BLaER1 treated with 17β-estradiol and CSF1 and Interleukin-3, amounts not matched to agents 10 nM and 100 nM (cell line): Measurements from ENCODE around the gene ERAL1.
"Not testable (repeated sequence)": the region's sequence is repeated elsewhere in the genome, so short reads cannot be mapped to it uniquely, and the experiment has no call there.

Experiments used
- H3K27ac ChIP-seq, 11 experiments: shearing (Covaris generic); formaldehyde crosslinking; 2 replicates each; pipeline ENCODE4 v1.8.1; 2022
- H3K27me3 ChIP-seq, 11 experiments: shearing (Covaris generic); formaldehyde crosslinking; 2 replicates each; pipeline ENCODE4 v1.8.1; 2022
- H3K36me3 ChIP-seq, 11 experiments: shearing (Covaris generic); formaldehyde crosslinking; 2 replicates each; pipeline ENCODE4 v1.8.1; 2022
- H3K4me1 ChIP-seq, 10 experiments: shearing (Covaris generic); formaldehyde crosslinking; 2 replicates each; pipeline ENCODE4 v1.8.1; 2022
- H3K4me2 ChIP-seq, 11 experiments: shearing (Covaris generic); formaldehyde crosslinking; 2 replicates each; pipeline ENCODE4 v1.8.1; 2022
- H3K4me3 ChIP-seq, 10 experiments: shearing (Covaris generic); formaldehyde crosslinking; 2 replicates each; pipeline ENCODE4 v1.8.1; 2022
- H3K9ac ChIP-seq, 11 experiments: shearing (Covaris generic); formaldehyde crosslinking; 2 replicates each; pipeline ENCODE4 v1.8.1; 2022
- H3K9me3 ChIP-seq, 11 experiments: shearing (Covaris generic); formaldehyde crosslinking; replicated peaks in 1 of 11; 2 replicates each; pipeline ENCODE4 v1.8.1; 2022
- H4K20me1 ChIP-seq, 11 experiments: shearing (Covaris generic); formaldehyde crosslinking; 2 replicates each; pipeline ENCODE4 v1.8.1; 2022
- Cebpa-rat ChIP-seq, 11 experiments: shearing (Covaris generic); IDR thresholded peaks; 2 replicates each; pipeline ENCODE4 v1.8.1; 2022

The ERAL1 gene

GRCh38 chr17:28887871-28888471, 33.2 kb downstream of the ERAL1 start:
- Histone ChIP-seq H3K9ac (0 out of 22 replicates have a peak overlapping the region, but pooled peaks of 3 of the 11 experiments have one; percentile 8 to 22 (median 9)), H3K27me3 (no peaks in the 10 kb centered on the region), H3K4me2 (peak overlapping the region in 9 of 11 experiments; percentile 12 to 98 (median 92); a peak in 16 of 22 replicates), H3K4me3 (no peak overlapping the region), H3K27ac (no peak overlapping the region), H3K36me3 (peaks cover 12 to 55% (median 38%) of the 10 kb centered on the region in 11 experiments), H3K4me1 (peaks cover 51 to 97% (median 82%) of the 10 kb centered on the region in 10 experiments), H3K9me3 (no peaks in the 10 kb centered on the region; a peak in 1 of 22 replicates), H4K20me1 (peaks cover 0 to 77% (median 26%) of the 10 kb centered on the region in 11 experiments; a peak in 12 of 22 replicates)
- no peak for TF ChIP-seq Cebpa-rat (IDR thresholded peaks at IDR 0.05)

- Histone ChIP-seq H3K9ac (0 out of 22 replicates have a peak overlapping the region, but pooled peaks of 1 of the 11 experiments have one; percentile 5), H3K9me3 (no peaks in the 10 kb centered on the region; a peak in 1 of 22 replicates), H3K4me1 (peaks cover 60 to 99% (median 90%) of the 10 kb centered on the region in 10 experiments), H3K36me3 (peaks cover 4 to 47% (median 30%) of the 10 kb centered on the region in 11 experiments; a peak in 21 of 22 replicates), H3K4me2 (peak overlapping the region; percentile 18 to 98 (median 91)), H3K4me3 (no peak overlapping the region), H3K27me3 (no peaks in the 10 kb centered on the region), H3K27ac (no peak overlapping the region), H4K20me1 (peaks cover 0 to 68% (median 26%) of the 10 kb centered on the region in 11 experiments; a peak in 12 of 22 replicates)
- no peak for TF ChIP-seq Cebpa-rat (IDR thresholded peaks at IDR 0.05)
These were observed 34.0 kb downstream of the ERAL1 start for GRCh38 chr17:28888832-28889231.

- Histone ChIP-seq H3K27ac (peak overlapping the region in 7 of 11 experiments; percentile 42 to 68 (median 54); a peak in 16 of 22 replicates), H3K4me2 (peak overlapping the region; percentile 74 to 98 (median 91)), H3K36me3 (peaks cover 0 to 35% (median 24%) of the 10 kb centered on the region in 11 experiments; a peak in 17 of 22 replicates), H3K27me3 (no peaks in the 10 kb centered on the region), H3K4me3 (no peak overlapping the region; a peak in 1 of 20 replicates), H3K4me1 (peaks cover 72 to 100% (median 93%) of the 10 kb centered on the region in 10 experiments), H4K20me1 (peaks cover 0 to 58% (median 26%) of the 10 kb centered on the region in 11 experiments; a peak in 12 of 22 replicates), H3K9ac (peak overlapping the region in 5 of 11 experiments; percentile 8 to 57 (median 47); a peak in 7 of 22 replicates), H3K9me3 (no peaks in the 10 kb centered on the region; a peak in 1 of 22 replicates)
- no peak for TF ChIP-seq Cebpa-rat (IDR thresholded peaks at IDR 0.05)
These were observed 35.2 kb downstream of the ERAL1 start for GRCh38 chr17:28889996-28890395.

- no peak for TF ChIP-seq Cebpa-rat (IDR thresholded peaks at IDR 0.05)
- H3K9me3 ChIP-seq = no peaks in the 10 kb centered on the region; a peak in 1 of 22 replicates
These were observed 36.4 kb downstream of the ERAL1 start for GRCh38 chr17:28891201-28891600.

GRCh38 chr17:28892024-28892423, 37.2 kb downstream of the ERAL1 start:
- Histone ChIP-seq H3K4me1 (peaks cover 87 to 100% (median 95%) of the 10 kb centered on the region in 10 experiments), H3K4me2 (peak overlapping the region; percentile 72 to 98 (median 91)), H3K36me3 (peaks cover 0 to 20% (median 13%) of the 10 kb centered on the region in 11 experiments; a peak in 12 of 22 replicates), H3K27me3 (no peaks in the 10 kb centered on the region), H3K4me3 (0 out of 20 replicates have a peak overlapping the region, but pooled peaks of 1 of the 10 experiments have one; percentile 46), H3K9me3 (no peaks in the 10 kb centered on the region; a peak in 1 of 22 replicates), H3K27ac (peak overlapping the region in 9 of 11 experiments; percentile 85 to 95 (median 91); a peak in 17 of 22 replicates), H4K20me1 (peaks cover 0 to 44% (median 18%) of the 10 kb centered on the region in 11 experiments; a peak in 10 of 22 replicates), H3K9ac (peak overlapping the region in 6 of 11 experiments; percentile 6 to 80 (median 24); a peak in 6 of 22 replicates)
- TF ChIP-seq Cebpa-rat (IDR thresholded peaks at IDR 0.05) = no peak

More at GRCh38 chr17:28891201-28891600, 36.4 kb downstream of the ERAL1 start:
- Histone ChIP-seq H3K27ac (peak overlapping the region in 7 of 11 experiments; percentile 0 to 95 (median 90); a peak in 10 of 22 replicates), H3K27me3 (no peaks in the 10 kb centered on the region), H3K36me3 (peaks cover 0 to 23% (median 13%) of the 10 kb centered on the region in 11 experiments; a peak in 13 of 22 replicates), H4K20me1 (peaks cover 0 to 51% (median 23%) of the 10 kb centered on the region in 11 experiments; a peak in 10 of 22 replicates), H3K4me1 (peaks cover 84 to 100% (median 92%) of the 10 kb centered on the region in 10 experiments), H3K9ac (peak overlapping the region in 1 of 11 experiments; percentile 6; a peak in 3 of 22 replicates), H3K4me2 (peak overlapping the region; percentile 74 to 98 (median 91)), H3K4me3 (no peak overlapping the region)

- H3K27ac ChIP-seq = peak overlapping the region; percentile 55 to 95 (median 90)
- peaks cover 0 to 15% (median 7%) of the 10 kb centered on the region in 11 experiments; a peak in 13 of 22 replicates for H3K36me3 ChIP-seq
- TF ChIP-seq Cebpa-rat (IDR thresholded peaks at IDR 0.05) = peak in 8 of 11 experiments; percentile 24 to 79 (median 52); a peak in 13 of 22 replicates
- peak overlapping the region in 8 of 10 experiments; percentile 7 to 53 (median 32); a peak in 13 of 20 replicates for H3K4me3 ChIP-seq
- H3K27me3 ChIP-seq, H3K9me3 ChIP-seq: not testable (repeated sequence)
- peak overlapping the region; percentile 72 to 98 (median 91) for H3K4me2 ChIP-seq
- H4K20me1 ChIP-seq = peaks cover 0 to 29% (median 8%) of the 10 kb centered on the region in 11 experiments; a peak in 8 of 22 replicates
- H3K4me1 ChIP-seq = peaks cover 88 to 95% (median 92%) of the 10 kb centered on the region in 10 experiments
- peak overlapping the region; percentile 64 to 83 (median 77) for H3K9ac ChIP-seq
These were observed 38.7 kb downstream of the ERAL1 start for GRCh38 chr17:28893248-28894183.

- Histone ChIP-seq H3K9me3 (no peaks in the 10 kb centered on the region; a peak in 1 of 22 replicates), H3K4me3 (peak overlapping the region; percentile 79 to 94 (median 90)), H3K4me1 (peaks cover 79 to 91% (median 82%) of the 10 kb centered on the region in 10 experiments), H4K20me1 (peaks cover 0 to 14% (median 0%) of the 10 kb centered on the region in 11 experiments; a peak in 4 of 22 replicates), H3K27ac (peak overlapping the region in 9 of 11 experiments; percentile 83 to 91 (median 87); a peak in 17 of 22 replicates), H3K4me2 (peak overlapping the region; percentile 84 to 99 (median 92)), H3K9ac (peak overlapping the region; percentile 82 to 91 (median 88)), H3K36me3 (peaks cover 0 to 25% (median 12%) of the 10 kb centered on the region in 11 experiments; a peak in 13 of 22 replicates), H3K27me3 (no peaks in the 10 kb centered on the region)
- no peak for TF ChIP-seq Cebpa-rat (IDR thresholded peaks at IDR 0.05)
These were observed 41.1 kb downstream of the ERAL1 start for GRCh38 chr17:28895794-28896447.
